Kidney epithelial cell (primary cell): ENCODE data around the gene PDE4B. TPM values are rescaled to one million over a fixed set of nuclear protein-coding genes. Genes with fewer than 3 reads are reported as not detected.
A peak's percentile ranks its signal among the peaks of the same experiment; 100 is the strongest.

Source experiments
- DNase-seq: peaks from one replicate; pipeline ENCODE4 v3.0.0-alpha.2; 2010; ENCODE audit warnings: low read depth
- H3K27me3 ChIP-seq: 2 replicates; pipeline ENCODE4 v1.6.0; 2011; ENCODE audit warnings: low read length; ENCODE audit not compliant: control insufficient read depth, insufficient read depth
- H3K36me3 ChIP-seq: 2 replicates; pipeline ENCODE4 v1.5.1; 2011; ENCODE audit warnings: low read length; ENCODE audit not compliant: control insufficient read depth, insufficient read depth
- H3K4me3 ChIP-seq: 2 replicates; pipeline ENCODE4 v1.5.1; 2011; ENCODE audit warnings: low read depth, mild to moderate bottlenecking, control low read depth, low read length
- CTCF ChIP-seq: IDR thresholded peaks from 2 replicates; pipeline ENCODE4 v1.5.1; 2011; ENCODE audit warnings: mild to moderate bottlenecking, moderate library complexity, low read length, control low read depth, inconsistent platforms; ENCODE audit not compliant: insufficient read depth, poor library complexity, severe bottlenecking
- total RNA-seq: library from RNA; depleted of rRNA; stranded (reverse); fragments of >200 nt; gene quantifications from 2 replicates; pipeline ENCODE4 v1.2.3, GENCODE V29; 2015

The PDE4B gene
- total RNA-seq, 1 donor from 2014 or later = 0.33 TPM

GRCh38 chr1:66281808-66282207, 489.1 kb downstream of the PDE4B start:
- TF ChIP-seq CTCF = no peak
- DNase-seq = no peak
- Histone ChIP-seq H3K27me3 (no peaks in the 10 kb centered on the region), H3K4me3 (no peak overlapping the region), H3K36me3 (no peaks in the 10 kb centered on the region)

- Histone ChIP-seq H3K4me3 (no peak overlapping the region), H3K36me3 (no peaks in the 10 kb centered on the region), H3K27me3 (no peaks in the 10 kb centered on the region)
- peak; percentile 13 for TF ChIP-seq CTCF
- no peak for DNase-seq
Observed at GRCh38 chr1:66282343-66282852, 489.7 kb downstream of the PDE4B start.

GRCh38 chr1:66282891-66283621, 490.4 kb downstream of the PDE4B start:
- H3K36me3 ChIP-seq = no peaks in the 10 kb centered on the region
- DNase-seq = no peak
- H3K4me3 ChIP-seq = no peak overlapping the region
- H3K27me3 ChIP-seq = no peaks in the 10 kb centered on the region
- no peak for TF ChIP-seq CTCF

- Histone ChIP-seq H3K36me3 (no peaks in the 10 kb centered on the region), H3K27me3 (no peaks in the 10 kb centered on the region), H3K4me3 (no peak overlapping the region)
- no peak for TF ChIP-seq CTCF
- peak; percentile 58 for DNase-seq
Observed at GRCh38 chr1:66283622-66284041, 490.9 kb downstream of the PDE4B start.

GRCh38 chr1:66284746-66285145, 492.1 kb downstream of the PDE4B start:
- no peak for DNase-seq

More at GRCh38 chr1:66284746-66285145, 492.1 kb downstream of the PDE4B start:
- no peak for TF ChIP-seq CTCF
- Histone ChIP-seq H3K27me3 (no peaks in the 10 kb centered on the region), H3K4me3 (no peak overlapping the region), H3K36me3 (no peaks in the 10 kb centered on the region)
